H1 (cell line): ENCODE results near the gene TIAM2. TPM values are rescaled to one million over a fixed set of nuclear protein-coding genes. Genes with fewer than 3 reads are reported as not detected.

Experiments used
- CTCF ChIA-PET: fragments of 300-600 bp; sonication (Branson Sonifier 250); formaldehyde crosslinking; loops from one replicate; lab custom pipeline; 2021; ENCODE audit not compliant: partially characterized antibody; lab: Charles Lee
- POLR2A ChIA-PET: fragments of 300-600 bp; sonication (Branson Sonifier 250); formaldehyde crosslinking; loops from one replicate; lab custom pipeline; 2021; ENCODE audit warnings: inconsistent platforms; ENCODE audit not compliant: partially characterized antibody; lab: Charles Lee
- DNase-seq, 2 experiments: peaks; one replicate each; pipeline versions ENCODE4 v3.0.0 to v3.0.0-alpha.2; 2010 to 2022; ENCODE audit warnings: low spot score in 2 of 2, low read depth in 1 of 2, mixed read lengths in 1 of 2
- FAIRE-seq: peaks from 2 replicates; lab custom pipeline; 2011; peaks lifted over from hg19 to GRCh38; lab: Jason Lieb, UNC
- H2AFZ ChIP-seq: 2 replicates; pipeline ENCODE4 v1.8.1; 2012; ENCODE audit warnings: low read length, inconsistent platforms
- H2AK5ac ChIP-seq: 2 replicates; pipeline ENCODE4 v1.6.1; 2013; ENCODE audit warnings: low read depth, low read length
- H2BK120ac ChIP-seq: replicated peaks from 2 replicates; pipeline ENCODE3; 2013; ENCODE audit warnings: low read depth, low read length, inconsistent platforms
- H2BK12ac ChIP-seq: 2 replicates; pipeline ENCODE4 v1.6.1; 2013; ENCODE audit warnings: low read depth, low read length
- H2BK15ac ChIP-seq: 2 replicates; pipeline ENCODE4 v1.6.1; 2013; ENCODE audit warnings: low read length
- H2BK20ac ChIP-seq: 2 replicates; pipeline ENCODE4 v1.6.1; 2013; ENCODE audit warnings: low read length
- H2BK5ac ChIP-seq: 2 replicates; pipeline ENCODE4 v1.6.1; 2013; ENCODE audit warnings: low read depth, low read length
- H3K14ac ChIP-seq: 2 replicates; pipeline ENCODE4 v1.6.1; 2013; ENCODE audit warnings: inconsistent platforms; ENCODE audit not compliant: insufficient read length
- H3K18ac ChIP-seq: 2 replicates; pipeline ENCODE4 v1.6.1; 2013; ENCODE audit warnings: low read length; ENCODE audit errors: extremely low read depth
- H3K23ac ChIP-seq: 2 replicates; pipeline ENCODE4 v1.6.1; 2013; ENCODE audit warnings: inconsistent platforms; ENCODE audit not compliant: insufficient read length
- H3K23me2 ChIP-seq: 2 replicates; pipeline ENCODE4 v1.6.1; 2013; ENCODE audit warnings: low read depth, low read length
- H3K27ac ChIP-seq: 2 replicates; pipeline ENCODE4 v1.6.1; 2011; ENCODE audit warnings: low read depth, low read length, inconsistent platforms
- H3K27me3 ChIP-seq, 4 experiments: replicated peaks in 1 of 4; 1 replicate in 1 of 4; 2 replicates in 3 of 4; pipeline versions ENCODE4 v1.6.1 to v1.8.1; 2011 to 2013; ENCODE audit warnings: low read length in 3 of 4, mild to moderate bottlenecking in 3 of 4, inconsistent platforms in 2 of 4, mixed read lengths in 2 of 4, moderate library complexity in 1 of 4; ENCODE audit not compliant: control insufficient read depth in 3 of 4, insufficient read depth in 3 of 4; ENCODE audit errors: extremely low read depth in 1 of 4
- H3K36me3 ChIP-seq, 4 experiments: 2 replicates each; pipeline versions ENCODE4 v1.6.1 to v1.8.1; 2011 to 2013; ENCODE audit warnings: mild to moderate bottlenecking in 4 of 4, low read length in 3 of 4, moderate library complexity in 2 of 4, control low read depth in 1 of 4, inconsistent platforms in 1 of 4; ENCODE audit not compliant: insufficient read depth in 4 of 4, control insufficient read depth in 2 of 4
- H3K4ac ChIP-seq: replicated peaks from 2 replicates; pipeline ENCODE3; 2013; ENCODE audit warnings: low read length, low read depth, mixed read lengths, inconsistent platforms; ENCODE audit not compliant: insufficient read length
- H3K4me1 ChIP-seq, 4 experiments: replicated peaks in 1 of 4; 1 replicate in 1 of 4; 2 replicates in 3 of 4; pipeline versions ENCODE4 v1.6.1 to v1.8.1; 2011 to 2013; ENCODE audit warnings: low read length in 3 of 4, inconsistent platforms in 2 of 4, mixed read lengths in 1 of 4; ENCODE audit not compliant: insufficient read depth in 4 of 4, control insufficient read depth in 3 of 4
- H3K4me2 ChIP-seq, 2 experiments: 2 replicates each; pipeline versions ENCODE4 v1.6.1 to v1.8.1; 2011 to 2013; ENCODE audit warnings: low read depth in 2 of 2, low read length in 2 of 2, control low read depth in 1 of 2, inconsistent platforms in 1 of 2, mild to moderate bottlenecking in 1 of 2; ENCODE audit not compliant: insufficient read depth in 1 of 2
- H3K4me3 ChIP-seq, 4 experiments: fragments of 200-600, 300-600 bp in 1 of 4; sonication (generic), shearing (Covaris generic), sonication (Bioruptor Twin) in 1 of 4; 2 replicates each; pipeline versions ENCODE4 v1.5.1 to v1.8.1; 2011 to 2016; ENCODE audit warnings: low read length in 4 of 4, low read depth in 3 of 4, control low read depth in 2 of 4, inconsistent platforms in 2 of 4, mild to moderate bottlenecking in 2 of 4, mixed read lengths in 1 of 4, moderate library complexity in 1 of 4; ENCODE audit not compliant: insufficient read depth in 2 of 4; ENCODE audit errors: extremely low read depth in 1 of 4
- H3K56ac ChIP-seq: replicated peaks from 2 replicates; pipeline ENCODE3; 2013; ENCODE audit warnings: low read depth, mild to moderate bottlenecking, mixed read lengths, low read length, inconsistent platforms; ENCODE audit not compliant: insufficient read length
- H3K79me1 ChIP-seq: 2 replicates; pipeline ENCODE4 v1.6.1; 2013; ENCODE audit warnings: low read depth, low read length, control low read depth
- H3K79me2 ChIP-seq, 2 experiments: 2 replicates each; pipeline versions ENCODE4 v1.6.1 to v1.8.1; 2012 to 2013; ENCODE audit warnings: low read length in 2 of 2, mild to moderate bottlenecking in 2 of 2, inconsistent platforms in 1 of 2; ENCODE audit not compliant: insufficient read depth in 2 of 2, control insufficient read depth in 1 of 2
- H3K9ac ChIP-seq, 4 experiments: replicated peaks in 1 of 4; 1 replicate in 1 of 4; 2 replicates in 3 of 4; pipeline versions ENCODE4 v1.6.1 to v1.8.1; 2011 to 2013; ENCODE audit warnings: low read depth in 3 of 4, low read length in 3 of 4, control low read depth in 2 of 4, mild to moderate bottlenecking in 2 of 4, moderate library complexity in 2 of 4, inconsistent platforms in 1 of 4; ENCODE audit errors: extremely low read depth in 1 of 4
- H3K9me3 ChIP-seq, 2 experiments: 2 replicates each; pipeline versions ENCODE4 v1.6.1 to v1.8.1; 2012 to 2013; ENCODE audit warnings: mild to moderate bottlenecking in 2 of 2, moderate library complexity in 2 of 2, control low read depth in 1 of 2, inconsistent platforms in 1 of 2, low read depth in 1 of 2, low read length in 1 of 2, mixed read lengths in 1 of 2; ENCODE audit not compliant: insufficient read depth in 2 of 2
- H4K20me1 ChIP-seq, 2 experiments: replicated peaks in 1 of 2; 2 replicates each; pipeline versions ENCODE3 to v1.8.1; 2011 to 2013; ENCODE audit warnings: inconsistent platforms in 2 of 2, low read length in 2 of 2, mild to moderate bottlenecking in 1 of 2; ENCODE audit not compliant: insufficient read depth in 2 of 2, control insufficient read depth in 1 of 2
- H4K5ac ChIP-seq: 2 replicates; pipeline ENCODE4 v1.6.1; 2013; ENCODE audit warnings: low read length, low read depth, mixed read lengths, inconsistent platforms; ENCODE audit not compliant: insufficient read length
- H4K8ac ChIP-seq: 2 replicates; pipeline ENCODE4 v1.8.0; 2013; ENCODE audit warnings: mild to moderate bottlenecking, moderate library complexity, low read length, inconsistent platforms; ENCODE audit not compliant: insufficient read depth; ENCODE audit errors: extremely low read depth
- H4K91ac ChIP-seq: replicated peaks from 2 replicates; pipeline ENCODE3; 2013; ENCODE audit warnings: low read length, mixed read lengths, inconsistent platforms; ENCODE audit not compliant: insufficient read length
- BACH1 ChIP-seq: IDR thresholded peaks from 2 replicates; pipeline ENCODE4 v1.6.1; 2012; ENCODE audit warnings: low read length, improper control_type of control experiment
- BCL11A ChIP-seq, 2 experiments: IDR thresholded peaks; one replicate each; pipeline ENCODE4 v1.6.1; 2011; ENCODE audit warnings: low read depth in 2 of 2, low read length in 2 of 2, mild to moderate bottlenecking in 2 of 2
- BRCA1 ChIP-seq: IDR thresholded peaks from 2 replicates; pipeline ENCODE4 v1.6.1; 2012; ENCODE audit warnings: low read depth, low read length, improper control_type of control experiment
- CBX8 ChIP-seq: fragments of 300-800, 300-1000 bp; sonication (generic); IDR thresholded peaks from 2 replicates; pipeline ENCODE4 v1.7.1; 2016; ENCODE audit warnings: low read depth, low read length, borderline replicate concordance
- CHD1 ChIP-seq: IDR thresholded peaks from 2 replicates; pipeline ENCODE4 v1.6.1; 2012; ENCODE audit warnings: low read depth, low read length, improper control_type of control experiment
- EGR1 ChIP-seq: IDR thresholded peaks from 2 replicates; pipeline ENCODE4 v1.6.1; 2011; ENCODE audit warnings: low read depth, low read length, borderline replicate concordance
- NRF1 ChIP-seq: IDR thresholded peaks from 2 replicates; pipeline ENCODE4 v1.6.1; 2011; ENCODE audit warnings: mild to moderate bottlenecking, low read depth, low read length, improper control_type of control experiment
- PHF8 ChIP-seq: fragments of 200-600 bp; sonication (generic); conservative IDR thresholded peaks from 2 replicates; pipeline ENCODE4 v1.7.1; 2012; ENCODE audit warnings: low read depth, mild to moderate bottlenecking, inconsistent platforms, low read length, moderate library complexity
- RAD21 ChIP-seq, 2 experiments: IDR thresholded peaks in 1 of 2; conservative IDR thresholded peaks in 1 of 2; 2 replicates each; pipeline ENCODE4 v1.6.1; 2011; ENCODE audit warnings: low read depth in 2 of 2, low read length in 2 of 2, improper control_type of control experiment in 1 of 2, inconsistent platforms in 1 of 2, mild to moderate bottlenecking in 1 of 2, moderate library complexity in 1 of 2
- RBBP5 ChIP-seq: IDR thresholded peaks from 2 replicates; pipeline ENCODE4 v1.7.1; 2012; ENCODE audit warnings: low read depth, mild to moderate bottlenecking, inconsistent platforms, low read length, moderate library complexity, borderline replicate concordance
- TAF1 ChIP-seq: IDR thresholded peaks from 2 replicates; pipeline ENCODE4 v1.6.1; 2011; ENCODE audit warnings: mild to moderate bottlenecking, low read depth, low read length
- TCF12 ChIP-seq: IDR thresholded peaks from 2 replicates; pipeline ENCODE4 v1.6.1; 2011; ENCODE audit warnings: low read depth, mild to moderate bottlenecking, low read length
- WGBS, 2 experiments: shearing (Covaris generic) in 1 of 2; methylation state at CpG; one replicate each; pipeline versions ENCODE4 v1.1.6 to v1.1.7; 2013 to 2015; ENCODE audit warnings: low lambda C conversion rate in 2 of 2, mixed read lengths in 2 of 2, inconsistent platforms in 1 of 2, low coverage in 1 of 2, missing lambda C conversion rate in 1 of 2; ENCODE audit not compliant: insufficient replicate concordance in 2 of 2, insufficient coverage in 1 of 2, insufficient read length in 1 of 2; ENCODE audit errors: extremely low coverage in 1 of 2, missing lambda C conversion rate in 1 of 2; 5-methylcytosine and 5-hydroxymethylcytosine counted together
- polyA plus RNA-seq, 7 experiments: library from polyadenylated mRNA; depleted of rRNA in 3 of 7; stranded (reverse) in 5 of 7; unstranded in 2 of 7; fragments of >200 nt in 5 of 7; fragments of 200-250 nt in 2 of 7; gene quantifications; 1 replicate in 5 of 7; 2 replicates in 1 of 7; 4 replicates in 1 of 7; pipeline versions ENCODE4 v1.2.1 to v1.2.3, GENCODE V29; 2011 to 2013; ENCODE audit warnings: missing spikeins in 2 of 7, mixed read lengths in 2 of 7
- total RNA-seq: library from RNA; stranded (reverse); fragmentation: NEBNext Ultra II Directional; extraction: Animal tissue kit (Norgen Biotek cat#: 25700); gene quantifications from 2 replicates; pipeline ENCODE4 v1.2.1, GENCODE V29; 2021
- TF ChIP-seq, protein P1 (sequence below): IDR thresholded peaks from 2 replicates; pipeline ENCODE4 v1.6.1; 2011; ENCODE audit warnings: low read depth, mild to moderate bottlenecking, low read length; ENCODE audit not compliant: insufficient read depth

TIAM2 gene
- total and polyA plus RNA-seq, 2 of the 8 experiments (the other 6 are each of a cell fraction or from before 2014, with no cell fraction given) = 7.4 to 23.9 TPM

DNA sequence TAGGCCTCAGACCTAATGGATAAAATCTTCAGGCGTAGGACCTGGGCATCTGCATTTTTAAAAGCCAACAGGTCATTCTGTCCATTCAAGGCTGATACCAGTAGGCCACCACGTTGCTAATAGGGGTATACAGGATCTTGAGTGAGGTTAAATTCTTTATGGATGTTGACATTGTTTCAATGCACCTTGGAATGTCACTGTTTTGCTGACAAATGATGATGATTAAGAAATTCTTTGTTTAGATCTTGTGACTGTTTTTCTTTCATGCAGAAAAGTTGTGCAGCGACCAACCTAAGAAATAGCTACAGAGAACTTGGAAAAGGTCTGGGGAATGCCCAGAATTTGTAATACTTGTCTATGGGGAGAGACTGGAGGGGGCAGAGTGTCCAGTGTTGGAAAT lies 167.6 kb downstream of the TIAM2 start:
- POLR2A ChIA-PET = no interaction called here
- Histone ChIP-seq H4K20me1 (peaks cover 0 to 2% of the 10 kb centered on the region in 2 experiments), H3K18ac (no peak overlapping the region), H3K36me3 (peaks cover 0 to 13% (median 0%) of the 10 kb centered on the region in 4 experiments; a peak in 4 of 8 replicates), H2AFZ (no peak overlapping the region), H2BK5ac (no peak overlapping the region), H3K56ac (no peak overlapping the region), H4K5ac (no peak overlapping the region), H2AK5ac (no peak overlapping the region), H4K91ac (no peak overlapping the region), H2BK120ac (no peak overlapping the region), H2BK12ac (no peak overlapping the region), H3K4me1 (peaks cover 0 to 5% (median 0%) of the 10 kb centered on the region in 4 experiments; a peak in 1 of 7 replicates), H3K14ac (no peak overlapping the region), H3K27ac (no peak overlapping the region), H3K23ac (no peak overlapping the region), H3K4me2 (no peak overlapping the region)
- no peak for FAIRE-seq
- no peak for DNase-seq
- WGBS, 2 experiments = 88% methylated on average over 3 of the region's 3 CpGs; no CpG with 5 or more reads in 1 of the 2 experiments
- no peak for TF ChIP-seq CHD1
- TF ChIP-seq, protein P1, sequence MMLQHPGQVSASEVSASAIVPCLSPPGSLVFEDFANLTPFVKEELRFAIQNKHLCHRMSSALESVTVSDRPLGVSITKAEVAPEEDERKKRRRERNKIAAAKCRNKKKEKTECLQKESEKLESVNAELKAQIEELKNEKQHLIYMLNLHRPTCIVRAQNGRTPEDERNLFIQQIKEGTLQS = no peak
- no peak for TF ChIP-seq PHF8
- no peak for TF ChIP-seq RAD21 (IDR thresholded peaks at IDR 0.05 in 1 of 2, conservative IDR thresholded peaks at IDR 0.05 in 1 of 2; ENCODE audit: low read depth in 2 of 2, low read length in 2 of 2)
- TF ChIP-seq BRCA1 = no peak
- TF ChIP-seq BACH1 = no peak
- no peak for TF ChIP-seq EGR1
- TF ChIP-seq RBBP5 = no peak
- TF ChIP-seq BCL11A (IDR thresholded peaks at IDR 0.05; ENCODE audit: low read depth in 2 of 2, low read length in 2 of 2) = no peak
- TF ChIP-seq TAF1 = no peak
- no peak for TF ChIP-seq CBX8
- no peak for TF ChIP-seq TCF12
- no peak for TF ChIP-seq NRF1
- TF ChIP-seq, all 59 proteins: peak for 0
- H3K27me3 ChIP-seq = no peaks in the 10 kb centered on the region
- H3K79me2 ChIP-seq = no peaks in the 10 kb centered on the region
- H3K79me1 ChIP-seq = no peaks in the 10 kb centered on the region
- H4K8ac ChIP-seq = no peak overlapping the region
- H3K9me3 ChIP-seq = no peaks in the 10 kb centered on the region; a peak in 1 of 4 replicates
- no peak overlapping the region for H3K4ac ChIP-seq
- CTCF ChIA-PET = interaction anchor here (0.7 to 3.4 kb wide), 6 partner anchors 10 to 291 kb away, joined by 3 to 22 read pairs (median 4); no protein-coding TSS in a partner anchor
- no peaks in the 10 kb centered on the region for H3K23me2 ChIP-seq
- no peak overlapping the region for H2BK20ac ChIP-seq
- no peak overlapping the region for H3K9ac ChIP-seq
- H2BK15ac ChIP-seq = no peak overlapping the region
- H3K4me3 ChIP-seq = no peak overlapping the region
